Endodermal cell (in vitro differentiated cells): ENCODE results near the gene TLE1. TPM values are rescaled to one million over a fixed set of nuclear protein-coding genes. Genes with fewer than 3 reads are reported as not detected.

Experiments used
- DNase-seq: peaks from one replicate; pipeline ENCODE4 v3.0.0-alpha.2; 2017
- H3K27ac ChIP-seq: 2 replicates; pipeline ENCODE4 v1.5.1; 2013; ENCODE audit warnings: mild to moderate bottlenecking, low read depth, low read length, moderate library complexity
- H3K27me3 ChIP-seq: 2 replicates; pipeline ENCODE4 v1.6.1; 2013; ENCODE audit warnings: mild to moderate bottlenecking, low read length, moderate library complexity; ENCODE audit not compliant: insufficient read depth, control insufficient read depth, poor library complexity, severe bottlenecking
- H3K36me3 ChIP-seq: 2 replicates; pipeline ENCODE4 v1.7.0; 2013; ENCODE audit warnings: mild to moderate bottlenecking, low read length, moderate library complexity; ENCODE audit not compliant: control insufficient read depth, insufficient read depth
- H3K4me1 ChIP-seq: one replicate; pipeline ENCODE4 v1.7.0; 2013; ENCODE audit warnings: low read length; ENCODE audit not compliant: control insufficient read depth, insufficient read depth
- H3K4me3 ChIP-seq: 2 replicates; pipeline ENCODE4 v1.5.1; 2013; ENCODE audit warnings: mild to moderate bottlenecking, low read length, moderate library complexity
- H3K9ac ChIP-seq: 2 replicates; pipeline ENCODE4 v1.6.1; 2013; ENCODE audit warnings: mild to moderate bottlenecking, low read length, moderate library complexity; ENCODE audit not compliant: poor library complexity, severe bottlenecking; ENCODE audit errors: extremely low read depth
- H3K9me3 ChIP-seq: 2 replicates; pipeline ENCODE4 v1.6.1; 2013; ENCODE audit warnings: mild to moderate bottlenecking, low read length, moderate library complexity; ENCODE audit not compliant: control insufficient read depth
- H3K27ac Mint-ChIP-seq: 2 replicates; pipeline ENCODE4 v1.8.0; 2020; ENCODE audit warnings: mixed read lengths
- H3K27me3 Mint-ChIP-seq: 2 replicates; pipeline ENCODE4 v1.8.0; 2021; ENCODE audit warnings: mild to moderate bottlenecking, mixed read lengths; ENCODE audit not compliant: insufficient read depth
- H3K36me3 Mint-ChIP-seq: 2 replicates; pipeline ENCODE4 v1.8.0; 2020; ENCODE audit warnings: low read depth, mixed read lengths
- H3K4me1 Mint-ChIP-seq: 2 replicates; pipeline ENCODE4 v1.8.0; 2020; ENCODE audit warnings: mixed read lengths
- H3K4me3 Mint-ChIP-seq: 2 replicates; pipeline ENCODE4 v1.8.0; 2020; ENCODE audit warnings: mild to moderate bottlenecking, moderate library complexity, mixed read lengths
- H3K9me3 Mint-ChIP-seq: 2 replicates; pipeline ENCODE4 v1.8.0; 2020; ENCODE audit warnings: mild to moderate bottlenecking, mixed read lengths
- WGBS, 2 experiments: methylation state at CpG; one replicate each; pipeline versions ENCODE4 v1.1.5 to v1.1.7; 2013; ENCODE audit warnings: missing lambda C conversion rate in 2 of 2, mixed read lengths in 1 of 2; ENCODE audit not compliant: insufficient coverage in 1 of 2, insufficient read length in 1 of 2; 5-methylcytosine and 5-hydroxymethylcytosine counted together
- total RNA-seq, 2 donors: library from RNA; stranded (reverse); fragmentation: NEBNext Ultra II Directional in 1 of 2; extraction: Animal tissue kit (Norgen Biotek cat#: 25700) in 1 of 2; gene quantifications; 2 replicates in 1 of 2; 3 replicates in 1 of 2; pipeline ENCODE4 v1.2.1, GENCODE V29; 2021
- TF ChIP-seq, protein P1 (sequence below): fragments of 200-600 bp; sonication (generic); conservative IDR thresholded peaks from 2 replicates; pipeline ENCODE4 v1.5.0; 2021; ENCODE audit warnings: antibody characterized with exemption, mild to moderate bottlenecking

The TLE1 gene
- total RNA-seq, 2 donors from 2014 or later: 49.7 to 73.5 TPM

DNA sequence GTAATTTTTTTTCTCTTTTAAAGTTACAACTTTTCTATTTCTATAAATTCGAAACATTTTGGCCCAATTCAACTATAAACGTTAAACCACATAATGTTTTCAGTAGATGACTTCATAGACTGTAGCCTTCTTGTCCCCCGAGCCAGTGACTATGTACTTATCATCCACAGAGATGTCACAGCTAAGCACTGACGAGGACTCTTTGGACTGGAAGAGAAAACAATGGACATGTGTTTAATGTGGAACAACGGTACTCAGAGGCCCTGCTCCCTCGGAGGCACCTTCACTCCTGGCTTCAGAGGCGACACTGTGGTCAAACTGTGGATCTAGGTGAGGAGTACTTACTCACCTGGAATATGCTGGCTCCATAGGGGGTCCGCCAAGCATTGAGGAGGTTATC is 105.2 kb downstream of the TLE1 start:
- Mint-ChIP-seq H3K4me3 (no peak overlapping the region), H3K27ac (no peak overlapping the region), H3K9me3 (no peaks in the 10 kb centered on the region), H3K27me3 (no peaks in the 10 kb centered on the region), H3K4me1 (peaks cover 29% of the 10 kb centered on the region), H3K36me3 (peaks cover 76% of the 10 kb centered on the region)
- no peaks in the 10 kb centered on the region for H3K9me3 ChIP-seq
- peaks cover 82% of the 10 kb centered on the region for H3K36me3 ChIP-seq
- TF ChIP-seq, protein P1, sequence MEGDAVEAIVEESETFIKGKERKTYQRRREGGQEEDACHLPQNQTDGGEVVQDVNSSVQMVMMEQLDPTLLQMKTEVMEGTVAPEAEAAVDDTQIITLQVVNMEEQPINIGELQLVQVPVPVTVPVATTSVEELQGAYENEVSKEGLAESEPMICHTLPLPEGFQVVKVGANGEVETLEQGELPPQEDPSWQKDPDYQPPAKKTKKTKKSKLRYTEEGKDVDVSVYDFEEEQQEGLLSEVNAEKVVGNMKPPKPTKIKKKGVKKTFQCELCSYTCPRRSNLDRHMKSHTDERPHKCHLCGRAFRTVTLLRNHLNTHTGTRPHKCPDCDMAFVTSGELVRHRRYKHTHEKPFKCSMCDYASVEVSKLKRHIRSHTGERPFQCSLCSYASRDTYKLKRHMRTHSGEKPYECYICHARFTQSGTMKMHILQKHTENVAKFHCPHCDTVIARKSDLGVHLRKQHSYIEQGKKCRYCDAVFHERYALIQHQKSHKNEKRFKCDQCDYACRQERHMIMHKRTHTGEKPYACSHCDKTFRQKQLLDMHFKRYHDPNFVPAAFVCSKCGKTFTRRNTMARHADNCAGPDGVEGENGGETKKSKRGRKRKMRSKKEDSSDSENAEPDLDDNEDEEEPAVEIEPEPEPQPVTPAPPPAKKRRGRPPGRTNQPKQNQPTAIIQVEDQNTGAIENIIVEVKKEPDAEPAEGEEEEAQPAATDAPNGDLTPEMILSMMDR: no peak
- no peak overlapping the region for H3K27ac ChIP-seq
- DNase-seq: no peak
- H3K4me1 ChIP-seq: peaks cover 19% of the 10 kb centered on the region
- no peak overlapping the region for H3K4me3 ChIP-seq
- H3K27me3 ChIP-seq: no peaks in the 10 kb centered on the region
- no peak overlapping the region for H3K9ac ChIP-seq
- WGBS, 2 experiments: 94% methylated on average over 7 to 8 of the region's 8 CpGs

GRCh38 chr9:81581986-81582385 is 107.4 kb downstream of the TLE1 start:
- H3K9me3 ChIP-seq: no peaks in the 10 kb centered on the region
- no peak overlapping the region for H3K4me3 Mint-ChIP-seq
- no peaks in the 10 kb centered on the region for H3K27me3 Mint-ChIP-seq
- TF ChIP-seq, protein P1: no peak
- H3K27me3 ChIP-seq: no peaks in the 10 kb centered on the region
- no peak overlapping the region for H3K27ac Mint-ChIP-seq
- H3K4me1 ChIP-seq: peaks cover 4% of the 10 kb centered on the region
- WGBS, 2 experiments: 83% methylated on average over 2 of the region's 3 CpGs; no CpG with 5 or more reads in 1 of the 2 experiments
- peaks cover 80% of the 10 kb centered on the region for H3K36me3 ChIP-seq
- peaks cover 60% of the 10 kb centered on the region for H3K36me3 Mint-ChIP-seq
- peaks cover 8% of the 10 kb centered on the region for H3K4me1 Mint-ChIP-seq
- H3K27ac ChIP-seq: no peak overlapping the region
- no peak for DNase-seq
- no peak overlapping the region for H3K9ac ChIP-seq
- H3K9me3 Mint-ChIP-seq: no peaks in the 10 kb centered on the region
- no peak overlapping the region for H3K4me3 ChIP-seq

GRCh38 chr9:81579381-81579780 is 110.0 kb downstream of the TLE1 start:
- Mint-ChIP-seq H3K27ac (no peak overlapping the region), H3K4me3 (no peak overlapping the region), H3K4me1 (peaks cover 7% of the 10 kb centered on the region), H3K9me3 (no peaks in the 10 kb centered on the region), H3K36me3 (peaks cover 38% of the 10 kb centered on the region), H3K27me3 (no peaks in the 10 kb centered on the region)
- DNase-seq: no peak
- Histone ChIP-seq H3K4me1 (peaks cover 4% of the 10 kb centered on the region), H3K9me3 (no peaks in the 10 kb centered on the region), H3K27ac (no peak overlapping the region), H3K9ac (no peak overlapping the region), H3K27me3 (no peaks in the 10 kb centered on the region), H3K36me3 (peaks cover 60% of the 10 kb centered on the region), H3K4me3 (no peak overlapping the region)
- TF ChIP-seq, protein P1: no peak
- WGBS, 2 experiments: 96 to 100% methylated on average over 4 of the region's 4 CpGs
